Embryonic facial prominence (tissue), 1 donor: ENCODE measurements around the gene VAPB.

Experiments used
- DNase-seq: peaks from one replicate; pipeline ENCODE4 v3.0.0-alpha.2; 2016; ENCODE audit errors: extremely low spot score

VAPB gene

DNA sequence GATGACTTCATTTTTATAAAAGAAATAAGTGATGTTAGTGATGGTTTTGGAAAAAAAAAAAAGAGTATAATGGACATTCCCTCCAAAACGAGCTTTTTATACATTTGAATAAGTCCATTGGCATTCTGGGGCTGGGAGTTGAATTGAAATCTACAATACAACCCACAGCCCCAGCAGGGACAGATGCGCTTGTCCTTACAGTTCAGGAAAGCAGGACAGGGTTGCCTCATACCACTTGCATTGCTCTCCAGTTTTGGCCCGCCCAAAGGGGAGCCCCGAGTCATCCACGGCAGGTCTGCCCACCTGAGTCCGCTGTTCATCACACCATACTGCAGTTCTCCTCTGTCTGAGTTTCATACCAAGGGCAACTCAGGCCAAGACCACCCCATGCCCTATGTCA, 46.2 kb downstream of the VAPB start:
- DNase-seq = no peak

DNA sequence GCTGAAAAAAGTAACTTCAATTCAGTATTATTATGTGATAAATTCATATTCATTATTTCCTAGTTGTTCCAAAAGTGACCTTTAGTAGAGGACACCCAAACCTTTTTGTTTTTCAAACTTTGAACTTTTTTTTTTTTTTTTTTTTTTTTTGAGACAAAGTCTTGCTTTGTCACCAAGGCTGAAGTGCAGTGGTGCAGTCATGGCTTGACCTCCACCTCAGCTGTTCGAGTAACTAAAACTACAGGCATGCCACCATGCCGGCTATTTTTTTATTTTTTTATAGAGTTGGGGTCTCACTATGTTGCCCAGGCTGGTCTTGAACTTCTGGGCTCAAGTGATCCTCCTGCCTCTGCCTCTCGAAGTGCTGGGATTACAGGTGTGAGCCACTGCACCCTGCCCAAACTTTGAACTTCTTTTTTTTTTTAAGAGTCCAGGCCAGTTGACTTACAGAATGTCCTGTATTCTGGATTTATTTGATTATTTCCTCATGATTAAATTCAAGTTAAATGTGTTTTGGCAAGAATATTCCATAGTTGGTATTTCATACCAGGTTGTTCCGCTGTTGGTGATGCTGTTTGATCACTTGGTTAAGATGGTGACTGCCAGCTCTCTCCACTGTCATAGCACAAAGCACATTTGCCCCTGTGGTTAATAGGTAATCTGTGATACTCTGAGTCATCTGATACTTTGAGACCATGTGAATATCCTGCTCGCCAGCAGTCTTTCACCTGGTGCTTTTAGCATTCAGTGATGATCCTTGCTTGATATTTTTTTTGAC, 48.0 kb downstream of the VAPB start:
- DNase-seq = no peak

DNA sequence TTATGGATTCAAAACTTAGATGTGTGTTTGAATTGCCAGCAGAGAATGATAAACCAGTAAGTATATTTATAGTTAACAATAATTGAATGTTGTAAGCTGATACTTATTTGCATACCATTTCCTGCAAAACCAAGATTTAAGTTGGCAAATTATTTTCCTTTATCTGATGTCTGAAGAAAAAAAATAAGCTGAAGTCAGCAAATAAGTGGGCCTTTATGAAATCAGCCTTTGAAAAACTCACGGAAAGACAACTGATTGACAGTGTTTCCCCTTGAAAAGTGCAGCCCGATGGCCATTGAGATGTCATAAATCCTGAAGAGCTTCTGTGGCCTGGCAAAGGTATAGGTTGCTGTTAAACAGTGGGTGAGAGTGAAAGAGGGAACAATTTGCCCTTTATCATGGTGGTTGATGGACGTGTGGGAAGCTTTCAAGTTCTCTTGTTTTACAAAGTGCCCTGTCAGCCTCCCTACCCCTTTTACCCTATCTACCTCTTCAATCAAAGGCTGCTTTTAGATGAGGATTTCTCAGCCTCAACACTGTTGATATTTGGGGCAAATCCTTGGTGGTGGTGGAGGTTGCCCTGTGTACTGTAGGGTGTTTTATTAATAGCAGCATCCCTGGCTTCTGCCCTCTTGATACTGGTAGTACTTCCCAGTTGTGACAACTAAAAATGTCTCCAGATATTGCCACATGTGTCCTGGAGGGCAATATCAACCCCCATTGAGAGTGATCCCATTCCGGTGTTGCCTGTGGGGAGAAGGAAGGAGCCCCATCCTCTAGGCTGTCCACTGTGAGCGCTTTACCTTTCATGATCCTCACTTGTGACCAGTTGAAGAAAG, 50.2 kb downstream of the VAPB start:
- no peak for DNase-seq

DNA sequence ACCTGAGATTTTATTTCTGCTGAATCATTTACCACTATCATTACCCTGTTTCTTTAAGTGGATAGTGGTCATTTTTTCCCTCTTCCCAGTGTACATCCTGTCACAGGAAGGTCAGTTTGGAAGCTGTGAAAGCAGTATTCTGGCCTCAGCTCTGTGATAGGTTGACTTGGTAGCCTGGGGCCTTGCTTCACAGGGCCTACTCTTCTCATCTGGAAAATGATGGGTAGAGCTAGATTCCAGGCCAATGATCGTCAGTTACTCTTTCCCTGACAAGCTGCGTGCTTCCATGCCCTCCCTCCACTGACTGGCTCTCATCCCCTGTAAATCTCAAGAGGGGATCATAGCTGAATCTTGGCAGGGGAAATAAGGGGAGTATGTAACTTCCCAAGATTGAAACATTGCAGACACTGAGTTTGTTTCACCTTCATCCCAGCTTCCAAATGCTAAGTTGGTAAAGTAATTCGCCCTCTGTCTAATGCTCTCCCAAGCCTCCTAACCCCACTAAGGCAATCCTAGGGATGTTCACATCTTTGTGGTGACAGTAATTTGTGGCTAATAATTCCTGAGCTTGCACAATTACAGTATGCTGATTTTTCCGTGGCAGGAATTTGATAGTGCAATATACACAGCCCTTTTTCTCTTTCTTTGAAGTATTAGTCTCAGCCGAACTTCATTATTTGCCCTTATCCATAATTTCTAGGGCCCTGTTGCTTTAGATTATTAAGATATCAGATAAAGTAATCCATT, 51.2 kb downstream of the VAPB start:
- no peak for DNase-seq

DNA sequence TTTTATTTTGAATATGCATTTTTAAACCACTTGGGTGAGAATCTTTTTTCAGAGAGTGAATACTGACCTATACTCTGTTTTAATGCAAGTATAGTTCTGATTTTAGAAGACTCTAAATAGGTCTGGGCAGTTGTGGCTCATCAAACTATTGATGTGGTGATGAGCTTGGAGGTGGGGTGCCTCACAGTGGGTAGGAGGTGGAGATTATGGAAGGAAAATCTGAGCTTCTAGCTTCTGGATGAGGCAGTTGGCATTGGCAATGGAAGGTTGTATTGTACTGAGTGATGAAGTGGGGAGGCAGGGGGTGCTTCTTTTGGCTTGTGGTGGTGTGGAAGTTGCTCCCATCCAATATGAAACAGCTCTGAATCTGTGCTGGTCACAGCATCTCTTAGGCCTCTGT, 52.7 kb downstream of the VAPB start:
- DNase-seq = no peak

DNA sequence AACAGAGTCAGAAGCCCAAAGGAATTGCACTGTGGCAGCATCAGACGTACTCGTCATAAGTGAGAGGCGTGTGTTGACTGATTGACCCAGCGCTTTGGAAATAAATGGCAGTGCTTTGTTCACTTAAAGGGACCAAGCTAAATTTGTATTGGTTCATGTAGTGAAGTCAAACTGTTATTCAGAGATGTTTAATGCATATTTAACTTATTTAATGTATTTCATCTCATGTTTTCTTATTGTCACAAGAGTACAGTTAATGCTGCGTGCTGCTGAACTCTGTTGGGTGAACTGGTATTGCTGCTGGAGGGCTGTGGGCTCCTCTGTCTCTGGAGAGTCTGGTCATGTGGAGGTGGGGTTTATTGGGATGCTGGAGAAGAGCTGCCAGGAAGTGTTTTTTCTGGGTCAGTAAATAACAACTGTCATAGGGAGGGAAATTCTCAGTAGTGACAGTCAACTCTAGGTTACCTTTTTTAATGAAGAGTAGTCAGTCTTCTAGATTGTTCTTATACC, 55.8 kb downstream of the VAPB start:
- no peak for DNase-seq

DNA sequence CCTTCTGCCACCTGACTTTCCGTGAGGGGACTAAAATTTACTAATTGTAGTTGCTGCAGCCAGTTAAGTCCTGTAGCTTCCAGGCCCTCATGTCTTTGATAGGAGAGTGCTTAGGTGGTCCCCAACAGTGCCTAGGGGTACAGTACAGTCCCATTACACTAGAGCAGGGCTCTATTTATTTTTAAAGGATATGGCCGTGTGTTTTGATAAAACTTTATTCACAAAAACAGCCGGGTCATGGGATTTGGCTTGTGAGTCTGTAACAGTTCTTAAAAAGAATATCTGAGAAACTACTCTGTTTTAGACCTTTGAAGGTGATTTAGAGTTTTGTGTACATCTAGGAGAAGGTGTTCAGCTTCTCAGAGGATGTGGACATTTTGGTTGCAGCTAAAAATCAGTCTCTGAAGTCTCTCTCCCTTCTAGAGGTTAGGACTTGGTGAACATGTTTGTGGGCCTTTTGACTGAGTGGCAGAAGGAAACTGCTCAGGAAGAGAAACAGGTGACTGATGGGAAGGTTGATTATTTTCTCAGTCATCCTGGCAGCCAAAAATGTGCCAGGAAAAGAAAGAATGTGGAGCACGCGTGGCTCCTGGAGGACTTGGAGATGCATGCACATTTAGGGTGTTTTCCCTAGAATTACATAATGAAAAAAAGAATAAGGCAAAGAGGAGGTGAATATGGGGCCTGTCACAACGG, 57.4 kb downstream of the VAPB start:
- DNase-seq = no peak

DNA sequence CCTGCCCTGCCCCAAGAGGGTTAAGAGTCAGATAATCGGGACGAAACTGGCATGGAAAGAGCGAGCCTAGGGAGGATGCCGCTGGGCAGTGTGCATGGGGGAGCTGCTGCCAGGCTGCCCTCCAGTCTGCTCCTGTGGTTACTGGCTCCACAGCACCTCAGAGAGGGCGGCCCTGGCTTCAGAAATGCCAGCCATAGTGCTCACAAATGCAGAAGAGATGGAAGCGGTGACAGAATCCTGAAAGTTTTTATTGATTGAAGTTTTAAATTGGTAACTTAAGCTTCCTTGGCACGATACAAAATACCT, 57.9 kb downstream of the VAPB start:
- no peak for DNase-seq

DNA sequence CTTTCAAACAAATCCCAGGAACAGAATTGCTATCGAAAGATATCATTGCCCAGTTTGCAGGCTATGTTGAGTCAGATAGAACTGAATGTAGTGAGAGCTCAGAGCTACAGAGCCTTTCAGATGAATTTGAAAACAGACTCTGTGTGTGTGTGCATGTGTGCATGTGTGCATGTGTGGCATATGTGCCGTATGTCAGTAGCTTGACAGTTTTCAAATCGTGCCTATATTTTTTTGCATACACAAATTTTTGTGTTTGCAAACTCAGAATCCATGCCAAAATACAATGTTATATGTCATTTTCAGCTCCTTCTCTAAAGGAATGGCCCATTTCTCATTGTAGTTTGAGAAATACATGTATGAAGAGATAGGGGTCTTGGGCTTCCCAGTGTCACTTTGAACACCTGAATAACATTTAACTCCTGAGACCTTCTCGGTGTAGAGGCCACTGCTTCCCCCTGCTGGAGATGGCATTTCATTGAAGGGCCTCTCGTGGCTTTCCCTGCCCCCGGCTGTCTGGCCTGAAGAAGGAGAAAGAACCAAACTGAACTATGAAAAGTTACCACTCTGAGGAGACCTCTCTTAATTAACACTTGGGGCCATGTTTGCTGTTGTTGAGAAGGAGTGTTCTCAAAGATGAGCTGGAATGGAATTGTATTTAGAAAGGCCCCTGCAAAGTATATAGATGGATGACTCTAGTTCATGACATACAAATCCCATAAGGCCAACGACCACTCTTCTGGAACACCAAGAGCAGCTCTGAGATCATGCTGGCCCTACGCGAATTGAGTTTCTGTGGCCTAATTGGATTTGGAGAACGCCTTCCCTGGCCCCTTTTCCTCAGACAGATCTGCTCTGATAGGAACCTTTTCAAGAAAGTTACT, 58.7 kb downstream of the VAPB start:
- no peak for DNase-seq

DNA sequence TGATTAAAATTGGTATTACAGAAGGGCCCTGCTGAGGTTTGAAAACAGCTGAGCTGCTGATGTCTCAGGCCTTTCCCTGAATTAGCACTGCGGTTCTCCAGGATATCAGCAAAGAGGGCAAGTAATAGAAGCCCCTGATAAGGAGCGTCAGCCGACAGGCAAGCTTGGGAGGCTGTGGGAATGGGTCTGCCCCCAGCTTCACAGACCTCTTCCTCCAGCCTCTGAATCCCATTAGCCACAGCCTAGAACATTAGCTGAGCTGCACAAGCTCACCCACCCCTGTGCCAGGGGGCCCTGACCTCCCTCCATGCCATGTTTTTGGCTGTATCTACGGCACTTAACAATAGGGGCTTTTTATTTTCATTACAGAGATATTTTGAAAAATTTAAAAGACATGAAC, 59.9 kb downstream of the VAPB start:
- DNase-seq = no peak

DNA sequence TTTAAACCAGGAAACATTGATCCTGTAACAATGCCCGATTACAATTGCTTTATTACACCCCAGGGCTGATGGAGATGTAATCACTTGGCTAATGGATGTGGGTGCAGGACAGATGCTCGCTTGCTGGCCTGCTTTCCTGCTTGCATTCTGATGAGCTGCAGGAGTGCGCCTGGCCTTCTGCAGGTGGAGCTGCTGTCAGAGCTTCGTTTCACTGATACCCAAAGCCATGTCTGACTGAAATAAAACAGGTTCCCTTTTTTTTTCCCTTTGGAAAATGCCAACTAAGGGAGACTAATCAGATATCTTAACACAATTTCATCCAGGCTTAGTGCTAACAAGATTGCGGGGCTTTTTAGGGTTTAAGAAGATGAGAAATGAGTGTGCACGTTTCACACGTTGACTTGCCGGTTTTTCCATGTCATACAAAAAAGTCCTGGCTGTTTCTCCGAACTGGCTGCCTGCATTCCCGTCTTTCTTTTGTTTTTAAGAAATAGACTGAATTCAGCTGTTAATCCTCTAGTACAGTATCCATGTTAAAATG, 60.7 kb downstream of the VAPB start:
- no peak for DNase-seq

DNA sequence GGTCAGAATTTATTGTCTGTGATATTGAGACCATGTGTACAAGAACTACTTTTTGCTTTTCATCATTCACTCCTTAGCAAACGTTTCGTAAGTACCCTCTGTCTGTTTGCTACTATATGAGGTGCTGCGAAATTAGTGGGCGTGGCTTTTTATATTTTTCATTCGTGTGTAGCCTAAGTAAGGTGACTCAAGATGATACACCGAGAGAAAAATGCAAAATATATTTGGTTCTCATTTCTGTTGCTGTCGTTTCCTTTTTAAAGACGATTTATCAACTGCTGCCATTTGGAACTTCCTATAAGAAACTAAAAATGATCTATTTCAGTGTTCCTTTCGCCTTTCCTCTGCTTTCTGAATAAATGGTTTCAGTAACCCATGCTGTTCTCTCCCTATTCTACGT, 61.2 kb downstream of the VAPB start:
- no peak for DNase-seq

DNA sequence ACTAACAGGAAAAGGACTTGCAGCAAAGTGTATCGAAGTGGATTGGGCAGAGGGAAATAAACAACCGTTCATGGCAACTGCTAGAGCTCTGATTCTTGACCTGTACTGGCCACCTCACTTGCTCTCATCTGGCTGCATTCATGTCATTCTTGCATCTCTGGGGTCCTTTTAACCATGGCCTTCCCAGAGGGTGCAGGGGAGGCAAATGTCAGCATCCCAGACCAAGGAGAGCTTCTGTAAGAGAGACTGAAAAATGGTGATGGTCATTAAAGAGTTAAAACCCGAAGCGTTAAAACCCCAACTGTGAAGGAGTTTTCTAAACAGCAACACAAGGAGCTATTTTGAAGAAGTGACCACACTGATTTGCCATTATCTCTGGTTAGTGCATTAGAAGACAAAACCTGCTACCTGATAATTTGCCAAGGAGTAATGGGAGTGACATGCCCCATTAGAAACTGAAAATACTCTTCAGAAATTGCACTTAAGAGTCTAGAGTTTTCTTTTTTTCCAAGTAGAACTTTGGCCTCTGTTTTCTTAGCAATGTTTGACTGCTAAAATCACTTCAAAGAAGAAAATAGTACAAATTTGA, 63.7 kb downstream of the VAPB start:
- no peak for DNase-seq

DNA sequence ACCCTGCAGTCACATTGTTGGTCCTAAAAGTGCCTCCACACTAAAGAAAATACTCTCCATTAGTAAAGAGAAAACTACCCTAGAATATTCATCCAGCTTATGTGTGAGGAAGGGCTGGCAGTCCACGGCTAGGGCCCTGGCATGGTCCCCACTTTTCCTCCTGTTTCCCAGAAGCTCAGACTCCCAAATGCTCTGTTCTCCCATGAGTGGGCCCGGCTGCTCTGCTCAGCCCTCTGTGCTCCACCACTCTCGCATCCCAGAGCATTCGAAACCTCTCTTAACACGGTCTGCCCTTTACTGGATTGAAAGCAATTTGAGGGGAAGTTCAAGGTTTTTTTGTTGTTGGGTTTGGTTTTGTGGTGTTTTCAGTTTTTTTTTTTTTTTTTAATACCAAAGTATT, 64.4 kb downstream of the VAPB start:
- DNase-seq = no peak

DNA sequence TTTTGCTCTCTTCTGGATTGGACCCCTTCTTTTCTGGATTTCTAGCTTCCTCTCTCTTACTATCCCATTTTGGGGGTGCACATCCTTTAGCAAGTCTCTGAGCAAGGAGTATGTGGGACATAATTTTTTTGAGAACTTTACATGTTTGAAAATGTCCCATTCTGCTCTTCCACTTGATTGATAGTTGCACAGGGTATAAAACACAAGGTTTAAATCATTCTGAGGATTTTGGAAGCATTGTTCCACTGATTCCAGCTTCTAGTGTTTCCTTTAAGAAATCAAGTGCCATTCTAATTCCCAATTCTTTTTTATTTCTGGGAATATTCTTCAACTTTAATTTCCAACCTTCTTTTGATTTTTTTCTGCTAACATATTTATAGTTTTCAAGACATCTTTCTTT, 65.4 kb downstream of the VAPB start:
- no peak for DNase-seq

DNA sequence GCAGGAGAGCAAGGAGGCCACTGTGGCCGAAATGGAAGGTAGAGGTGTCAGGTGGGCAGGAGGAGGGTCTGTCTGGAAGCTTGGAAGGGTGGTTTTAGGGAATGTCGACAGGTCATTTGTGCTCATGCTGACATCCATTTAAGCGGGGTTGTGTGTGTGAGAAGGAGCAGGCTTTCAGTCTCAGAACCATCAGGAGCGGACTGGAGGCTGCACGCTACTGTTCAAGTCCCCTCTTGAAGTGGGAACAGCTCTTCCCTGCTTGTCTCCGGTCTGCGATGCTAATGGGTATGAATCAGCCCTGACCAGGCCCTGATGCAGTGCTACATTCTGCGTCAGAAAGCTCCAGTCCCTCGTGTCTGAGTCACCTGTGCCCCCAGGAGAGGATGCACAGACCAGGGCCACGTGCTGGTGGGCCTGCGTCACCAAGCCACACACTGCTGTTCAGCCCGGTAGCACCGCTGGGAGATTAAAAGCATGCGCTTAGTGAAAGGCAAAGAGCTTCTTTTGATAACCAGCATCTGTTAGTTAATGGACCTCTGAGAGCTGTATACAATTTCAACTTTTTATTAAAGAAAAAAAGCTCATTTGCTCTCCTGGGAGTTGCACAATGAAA, 68.2 kb downstream of the VAPB start:
- no peak for DNase-seq

DNA sequence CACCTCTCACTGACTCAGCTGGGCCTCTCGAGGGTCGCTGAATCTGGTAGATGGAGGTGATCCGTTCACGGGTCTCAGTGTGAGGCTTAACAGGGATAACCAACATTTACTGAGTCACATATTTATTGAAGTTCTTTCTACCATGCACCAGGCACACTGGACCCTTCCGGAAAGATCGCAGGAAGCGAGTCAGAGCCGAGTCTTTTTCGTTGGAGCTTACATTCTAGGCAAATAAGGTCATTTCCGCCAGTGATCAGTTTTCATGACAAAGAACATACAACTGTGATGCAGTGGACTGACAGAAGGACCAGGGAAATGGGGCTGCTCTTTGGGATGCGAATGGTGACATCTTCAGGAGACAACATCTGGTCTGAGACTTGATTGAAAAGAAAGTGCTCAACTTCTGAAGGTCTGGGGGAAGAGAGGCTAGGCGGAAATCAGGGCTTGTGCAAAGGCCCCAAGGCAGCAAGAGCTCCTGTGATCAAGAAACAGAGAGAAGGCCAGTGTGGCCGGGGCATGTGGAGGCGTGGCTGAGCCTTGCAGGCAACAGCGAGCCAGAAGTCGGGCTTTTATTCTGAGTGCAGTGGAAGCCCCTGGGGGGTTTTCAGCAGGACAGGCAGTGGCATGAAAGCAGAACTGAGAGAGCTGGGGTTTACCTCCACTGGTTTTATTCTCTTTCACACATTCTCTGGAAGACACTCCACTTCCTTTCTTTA, 69.5 kb downstream of the VAPB start:
- DNase-seq = no peak

DNA sequence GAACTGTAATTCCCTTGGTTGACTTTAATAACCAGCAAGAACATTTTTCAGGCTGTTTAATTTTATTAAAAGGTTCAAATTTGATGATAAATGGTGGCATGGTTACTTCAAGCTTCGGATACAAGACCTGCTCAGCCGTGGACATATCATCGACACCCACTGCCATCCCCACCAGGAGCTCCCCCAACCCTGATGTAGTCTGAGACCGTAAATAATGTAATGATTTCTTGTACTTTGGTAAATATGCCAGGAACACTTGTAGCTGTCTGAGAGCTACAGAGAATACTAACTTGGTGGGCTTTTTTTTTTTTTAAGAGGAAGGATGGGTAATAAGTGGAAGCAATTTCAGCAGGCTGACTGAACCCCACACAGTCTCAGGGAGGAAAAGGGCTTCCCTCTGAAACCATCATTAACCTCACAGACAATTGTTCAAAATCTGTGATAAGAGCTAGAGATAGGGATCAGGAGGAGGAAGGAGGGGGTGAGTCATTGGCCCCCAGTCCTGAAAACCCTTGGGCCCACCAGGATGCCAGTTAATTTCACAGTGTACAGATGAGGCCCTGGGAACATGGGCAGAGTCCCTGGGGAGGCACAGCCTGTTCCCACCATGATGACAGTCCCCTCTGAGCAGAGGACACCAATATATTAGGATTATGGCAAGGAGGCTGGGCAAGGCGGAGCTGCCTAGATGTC, 70.2 kb downstream of the VAPB start:
- DNase-seq = no peak

DNA sequence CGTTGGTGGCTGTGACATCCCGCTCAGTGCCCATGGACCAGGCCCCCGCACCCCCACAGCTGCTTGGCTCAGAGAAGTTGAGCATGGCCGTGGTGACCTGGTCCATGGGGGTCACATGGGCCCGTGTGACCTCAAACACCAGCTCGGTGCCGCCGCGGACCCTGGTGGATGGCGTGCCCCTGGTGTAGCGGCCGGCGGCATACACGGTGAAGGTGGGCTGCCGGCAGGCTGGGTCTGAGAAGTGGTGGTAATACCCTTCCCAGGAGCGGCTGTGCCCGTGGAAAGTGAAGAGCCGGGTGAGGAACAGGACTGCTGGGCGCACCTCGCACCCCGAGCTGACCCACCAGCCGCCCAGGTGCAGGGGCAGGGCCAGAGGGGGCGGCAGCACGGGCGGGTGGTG, 72.1 kb downstream of the VAPB start:
- no peak for DNase-seq
